Measurements from ENCODE around the gene ATP1B1.
"Not testable (repeated sequence)": the region's sequence is repeated elsewhere in the genome, so short reads cannot be mapped to it uniquely, and the experiment has no call there.

The ATP1B1 gene

DNA sequence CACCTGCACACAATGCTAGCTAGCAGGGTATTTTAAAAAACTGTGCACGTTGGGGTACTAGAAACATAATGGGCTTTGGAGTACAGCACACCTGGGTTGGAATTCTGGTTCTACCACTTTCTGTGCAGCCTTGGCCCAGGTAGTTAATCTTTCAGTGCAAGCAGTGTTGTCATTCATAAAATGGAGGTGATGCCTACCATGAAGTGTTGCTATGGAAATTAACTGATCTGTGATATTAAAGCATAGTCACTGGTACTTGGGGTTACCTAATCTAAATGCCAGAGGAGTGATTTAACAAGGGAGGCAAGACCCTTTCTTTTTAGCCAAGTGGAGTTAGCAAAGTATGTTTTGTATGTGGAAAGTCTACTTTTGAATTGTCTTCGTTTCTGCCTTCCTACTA lies 18.0 kb downstream of the ATP1B1 start:
- POLR2A ChIA-PET = no interaction called here
- no peak for DNase-seq (ENCODE audit: extremely low spot score)
- TF ChIP-seq, protein P1, sequence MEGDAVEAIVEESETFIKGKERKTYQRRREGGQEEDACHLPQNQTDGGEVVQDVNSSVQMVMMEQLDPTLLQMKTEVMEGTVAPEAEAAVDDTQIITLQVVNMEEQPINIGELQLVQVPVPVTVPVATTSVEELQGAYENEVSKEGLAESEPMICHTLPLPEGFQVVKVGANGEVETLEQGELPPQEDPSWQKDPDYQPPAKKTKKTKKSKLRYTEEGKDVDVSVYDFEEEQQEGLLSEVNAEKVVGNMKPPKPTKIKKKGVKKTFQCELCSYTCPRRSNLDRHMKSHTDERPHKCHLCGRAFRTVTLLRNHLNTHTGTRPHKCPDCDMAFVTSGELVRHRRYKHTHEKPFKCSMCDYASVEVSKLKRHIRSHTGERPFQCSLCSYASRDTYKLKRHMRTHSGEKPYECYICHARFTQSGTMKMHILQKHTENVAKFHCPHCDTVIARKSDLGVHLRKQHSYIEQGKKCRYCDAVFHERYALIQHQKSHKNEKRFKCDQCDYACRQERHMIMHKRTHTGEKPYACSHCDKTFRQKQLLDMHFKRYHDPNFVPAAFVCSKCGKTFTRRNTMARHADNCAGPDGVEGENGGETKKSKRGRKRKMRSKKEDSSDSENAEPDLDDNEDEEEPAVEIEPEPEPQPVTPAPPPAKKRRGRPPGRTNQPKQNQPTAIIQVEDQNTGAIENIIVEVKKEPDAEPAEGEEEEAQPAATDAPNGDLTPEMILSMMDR (IDR thresholded peaks at IDR 0.05; ENCODE audit: control extremely low read depth, extremely low read depth, low read depth, missing control alignments) = no peak
- CTCF ChIA-PET = no interaction called here

DNA sequence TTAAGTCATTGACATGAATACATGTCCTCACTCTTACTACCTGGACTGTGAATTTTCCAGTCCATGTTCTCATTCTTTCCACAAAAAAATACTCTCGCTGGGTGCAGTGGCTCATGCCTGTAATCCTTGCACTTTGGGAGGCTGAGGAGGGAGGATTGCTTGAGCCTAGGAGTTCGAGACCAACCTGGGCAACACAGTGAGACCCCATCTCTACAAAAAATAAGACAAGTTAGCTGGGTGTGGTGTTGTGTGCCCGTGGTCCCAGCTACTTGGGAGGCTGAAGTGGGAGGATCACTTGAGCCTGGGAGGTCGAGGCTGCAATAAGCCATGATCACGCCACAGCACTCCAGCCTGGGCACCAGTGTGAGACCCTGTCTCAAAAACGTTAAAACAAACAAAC lies 19.1 kb downstream of the ATP1B1 start:
- CTCF ChIA-PET = interaction anchor here (1.0 to 1.5 kb wide), 3 partner anchors 8 to 783 kb away, joined by 3 to 4 read pairs (median 3); no protein-coding TSS in a partner anchor
- DNase-seq (ENCODE audit: extremely low spot score) = not testable (repeated sequence)

DNA sequence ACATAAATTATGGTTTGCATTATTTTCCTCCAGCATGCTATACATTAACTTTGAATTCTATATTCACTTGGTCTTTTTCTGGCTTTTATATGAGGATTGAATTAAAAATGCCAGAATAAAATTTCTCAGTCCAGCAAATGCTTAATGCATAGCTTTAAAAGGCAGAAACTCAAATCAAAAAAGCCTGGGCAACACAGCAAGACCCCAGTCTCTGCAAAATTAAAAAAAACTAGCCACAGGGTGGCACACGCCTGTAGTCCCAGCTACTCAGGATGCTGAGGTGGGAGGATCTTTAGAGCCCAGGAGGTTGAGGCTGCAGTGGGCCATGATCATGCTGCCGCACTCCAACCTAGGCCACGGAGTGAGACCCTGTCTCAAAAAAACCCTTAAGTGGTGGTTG lies 19.8 kb downstream of the ATP1B1 start:
- POLR2A ChIA-PET = no interaction called here
- CTCF ChIA-PET = interaction anchor here (1.0 to 2.0 kb wide), 4 partner anchors 8 to 784 kb away, joined by 3 to 4 read pairs (median 4); no protein-coding TSS in a partner anchor
- no peak for DNase-seq (ENCODE audit: extremely low spot score)
- TF ChIP-seq, protein P1 (IDR thresholded peaks at IDR 0.05; ENCODE audit: control extremely low read depth, extremely low read depth, low read depth, missing control alignments) = no peak

More for the DNA sequence above, 19.1 kb downstream of the ATP1B1 start:
- POLR2A ChIA-PET = not testable (repeated sequence)

DNA sequence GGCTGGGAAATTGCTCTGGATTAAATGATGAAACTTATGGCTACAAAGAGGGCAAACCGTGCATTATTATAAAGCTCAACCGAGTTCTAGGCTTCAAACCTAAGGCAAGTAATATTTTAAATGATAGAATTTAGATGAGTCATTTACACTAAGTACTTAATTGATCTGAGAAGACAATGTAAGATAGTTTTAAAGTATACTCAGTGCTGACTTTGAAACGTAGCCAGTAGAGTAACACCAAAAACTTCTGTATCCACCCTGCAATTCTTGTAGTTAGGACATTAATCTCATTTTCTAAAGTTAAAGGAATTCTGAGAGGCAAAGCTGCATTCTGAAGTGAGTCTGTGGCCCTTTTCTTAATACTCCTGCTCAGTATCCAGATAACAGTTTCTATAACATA lies 20.8 kb downstream of the ATP1B1 start:
- ChIA-PET CTCF (interaction anchor here (0.9 to 2.0 kb wide), 4 partner anchors 16 to 221 kb away, joined by 3 to 7 read pairs (median 4); partner anchors contain the start of gene ATP1B1), POLR2A (no interaction called here)
- TF ChIP-seq, protein P1 (IDR thresholded peaks at IDR 0.05; ENCODE audit: control extremely low read depth, extremely low read depth, low read depth, missing control alignments) = no peak
- no peak for DNase-seq (ENCODE audit: extremely low spot score)

DNA sequence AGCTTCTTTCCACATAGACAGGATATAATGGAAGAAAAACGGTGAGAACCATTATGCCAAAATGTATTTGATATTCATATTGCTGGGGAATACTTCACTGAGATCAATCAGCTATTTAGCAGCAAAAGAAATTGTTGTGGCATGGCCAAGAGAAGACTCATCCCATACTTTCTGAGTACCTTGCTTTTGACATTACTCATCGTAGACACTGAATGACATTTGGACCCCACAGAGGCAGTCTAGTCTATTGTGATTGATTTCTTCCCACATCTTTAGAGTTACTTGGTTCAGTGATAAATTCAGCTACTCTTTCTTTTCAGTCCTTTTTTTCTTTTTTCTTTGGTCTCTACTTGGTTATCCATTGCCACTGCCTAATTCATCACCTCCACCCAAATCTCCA lies 22.1 kb downstream of the ATP1B1 start:
- CTCF ChIA-PET = interaction anchor here (1.0 to 1.7 kb wide), 3 partner anchors 8 to 86 kb away, joined by 3 to 7 read pairs (median 3); no protein-coding TSS in a partner anchor
- TF ChIP-seq, protein P1 (IDR thresholded peaks at IDR 0.05; ENCODE audit: control extremely low read depth, extremely low read depth, low read depth, missing control alignments) = no peak
- no peak for DNase-seq (ENCODE audit: extremely low spot score)
- POLR2A ChIA-PET = no interaction called here

DNA sequence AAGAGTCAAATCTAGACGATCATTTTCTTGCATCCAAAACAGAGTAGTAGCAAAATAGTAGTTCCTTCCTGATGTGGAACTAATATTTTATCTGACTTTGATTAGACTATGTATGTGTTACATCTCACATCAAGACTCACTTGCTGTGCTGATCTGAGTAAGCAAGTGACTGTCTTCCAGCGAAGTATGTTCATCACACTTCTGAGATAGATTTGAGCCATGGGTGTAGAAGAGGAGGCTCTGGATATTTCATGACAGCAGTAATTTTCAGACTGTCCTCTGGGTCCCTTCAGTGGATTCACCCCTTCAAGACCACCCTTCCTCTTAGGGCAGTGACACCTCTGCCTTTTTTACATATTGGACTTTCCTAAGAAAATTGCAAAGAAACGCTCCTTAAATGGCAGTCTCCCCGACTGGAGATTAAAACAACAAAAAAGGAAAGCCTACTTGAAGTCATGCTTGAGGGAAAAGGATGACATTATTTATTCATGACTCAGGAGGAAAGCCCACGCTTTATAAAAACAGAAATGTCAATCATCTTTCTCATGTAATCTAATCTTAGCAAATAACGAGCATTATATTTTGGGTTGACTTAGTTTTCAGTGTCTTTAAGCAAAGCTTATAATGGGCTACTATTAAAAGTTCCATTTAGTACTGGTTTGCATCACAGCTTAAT lies 22.8 kb downstream of the ATP1B1 start:
- DNase-seq (ENCODE audit: extremely low spot score) = no peak
- POLR2A ChIA-PET = no interaction called here
- TF ChIP-seq, protein P1 (IDR thresholded peaks at IDR 0.05; ENCODE audit: control extremely low read depth, extremely low read depth, low read depth, missing control alignments) = no peak
- CTCF ChIA-PET = interaction anchor here (1.1 to 1.7 kb wide), 2 partner anchors 9 to 18 kb away, joined by 3 to 7 read pairs; no protein-coding TSS in a partner anchor

DNA sequence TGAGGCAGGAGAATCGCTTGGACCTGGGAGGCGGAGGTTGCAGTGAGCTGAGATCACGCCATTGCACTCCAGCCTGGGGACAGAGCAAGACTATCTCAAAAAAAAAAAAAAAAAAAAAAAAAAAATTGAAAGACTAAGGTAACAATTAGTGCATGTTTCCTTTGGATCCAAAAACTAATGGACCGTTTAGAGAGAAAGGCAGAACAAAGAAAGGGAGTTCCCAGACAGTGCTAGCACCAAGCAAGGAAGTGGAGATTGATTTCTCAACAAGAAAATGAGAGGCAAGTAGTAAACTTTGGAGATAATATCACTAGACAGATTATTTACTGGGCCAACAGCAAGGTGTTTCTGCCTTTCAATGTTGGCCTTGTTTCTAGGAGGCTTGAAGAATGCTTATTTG lies 24.2 kb downstream of the ATP1B1 start:
- ChIA-PET POLR2A (no interaction called here), CTCF (no interaction called here)
- DNase-seq (ENCODE audit: extremely low spot score) = no peak
- TF ChIP-seq, protein P1 (IDR thresholded peaks at IDR 0.05; ENCODE audit: control extremely low read depth, extremely low read depth, low read depth, missing control alignments) = no peak

All from GM10248 (cell line).